A549 (cell line): ENCODE data around the gene KRTAP4-8.
"Not testable (repeated sequence)": the region's sequence is repeated elsewhere in the genome, so short reads cannot be mapped to it uniquely, and the experiment has no call there.

Experiments
- CEBPB ChIP-seq, 2 experiments: fragments of >200 bp in 1 of 2; sonication (Bioruptor Twin) in 1 of 2; formaldehyde crosslinking in 1 of 2; IDR thresholded peaks; 2 replicates each; pipeline ENCODE4 v1.6.1; 2012 to 2016
- CTCF ChIP-seq: fragments of >200 bp; sonication (Bioruptor Twin); formaldehyde crosslinking; IDR thresholded peaks from 3 replicates; pipeline ENCODE4 v1.5.1; 2016
- ELK1 ChIP-seq: fragments of 150-350 bp; IDR thresholded peaks from 2 replicates; pipeline ENCODE4 v1.6.1; 2014; ENCODE audit warnings: low read depth, mild to moderate bottlenecking, low read length
- EP300 ChIP-seq, 2 experiments: fragments of >200 bp; sonication (Bioruptor Twin); formaldehyde crosslinking; IDR thresholded peaks; 2 replicates in 1 of 2; 3 replicates in 1 of 2; pipeline ENCODE4 v1.6.1; 2016 to 2017
- FOSL2 ChIP-seq, 2 experiments: fragments of 450-650 bp in 1 of 2; fragments of >200 bp in 1 of 2; sonication (Bioruptor Twin) in 1 of 2; formaldehyde crosslinking; IDR thresholded peaks; 2 replicates each; pipeline versions ENCODE4 v1.5.0 to v1.6.1; 2016 to 2020; ENCODE audit warnings: mild to moderate bottlenecking in 1 of 2, moderate library complexity in 1 of 2
- JUNB ChIP-seq: fragments of >200 bp; sonication (Bioruptor Twin); formaldehyde crosslinking; IDR thresholded peaks from 2 replicates; pipeline ENCODE4 v1.6.1; 2016
- MAZ ChIP-seq: fragments of 150-350 bp; IDR thresholded peaks from 2 replicates; pipeline ENCODE4 v1.6.1; 2014; ENCODE audit warnings: antibody characterized with exemption, low read depth, low read length, borderline replicate concordance
- POLR2A ChIP-seq: IDR thresholded peaks from 2 replicates; pipeline ENCODE4 v1.6.1; 2012; ENCODE audit warnings: mild to moderate bottlenecking, low read length
- RAD21 ChIP-seq, 2 experiments: fragments of >200 bp in 1 of 2; sonication (Bioruptor Twin) in 1 of 2; formaldehyde crosslinking in 1 of 2; IDR thresholded peaks in 1 of 2; conservative IDR thresholded peaks in 1 of 2; 2 replicates in 1 of 2; 3 replicates in 1 of 2; pipeline ENCODE4 v1.6.1; 2012 to 2018; ENCODE audit warnings: inconsistent platforms in 1 of 2
- TF ChIP-seq, protein P1 (sequence below): fragments of 200-600 bp; sonication (generic); IDR thresholded peaks from 2 replicates; pipeline ENCODE4 v1.6.1; 2016; ENCODE audit warnings: antibody characterized with exemption, mild to moderate bottlenecking, moderate library complexity

- not testable (repeated sequence) for TF ChIP-seq FOSL2 (IDR thresholded peaks at IDR 0.05); FOSL2 (CRISPR knock-in tag; IDR thresholded peaks at IDR 0.05); CTCF; MAZ; RAD21 (conservative IDR thresholded peaks at IDR 0.05 in 1 of 2, IDR thresholded peaks at IDR 0.05 in 1 of 2); CEBPB (IDR thresholded peaks at IDR 0.05); ELK1; POLR2A; EP300 (IDR thresholded peaks at IDR 0.05); JUNB
- TF ChIP-seq, protein P1, sequence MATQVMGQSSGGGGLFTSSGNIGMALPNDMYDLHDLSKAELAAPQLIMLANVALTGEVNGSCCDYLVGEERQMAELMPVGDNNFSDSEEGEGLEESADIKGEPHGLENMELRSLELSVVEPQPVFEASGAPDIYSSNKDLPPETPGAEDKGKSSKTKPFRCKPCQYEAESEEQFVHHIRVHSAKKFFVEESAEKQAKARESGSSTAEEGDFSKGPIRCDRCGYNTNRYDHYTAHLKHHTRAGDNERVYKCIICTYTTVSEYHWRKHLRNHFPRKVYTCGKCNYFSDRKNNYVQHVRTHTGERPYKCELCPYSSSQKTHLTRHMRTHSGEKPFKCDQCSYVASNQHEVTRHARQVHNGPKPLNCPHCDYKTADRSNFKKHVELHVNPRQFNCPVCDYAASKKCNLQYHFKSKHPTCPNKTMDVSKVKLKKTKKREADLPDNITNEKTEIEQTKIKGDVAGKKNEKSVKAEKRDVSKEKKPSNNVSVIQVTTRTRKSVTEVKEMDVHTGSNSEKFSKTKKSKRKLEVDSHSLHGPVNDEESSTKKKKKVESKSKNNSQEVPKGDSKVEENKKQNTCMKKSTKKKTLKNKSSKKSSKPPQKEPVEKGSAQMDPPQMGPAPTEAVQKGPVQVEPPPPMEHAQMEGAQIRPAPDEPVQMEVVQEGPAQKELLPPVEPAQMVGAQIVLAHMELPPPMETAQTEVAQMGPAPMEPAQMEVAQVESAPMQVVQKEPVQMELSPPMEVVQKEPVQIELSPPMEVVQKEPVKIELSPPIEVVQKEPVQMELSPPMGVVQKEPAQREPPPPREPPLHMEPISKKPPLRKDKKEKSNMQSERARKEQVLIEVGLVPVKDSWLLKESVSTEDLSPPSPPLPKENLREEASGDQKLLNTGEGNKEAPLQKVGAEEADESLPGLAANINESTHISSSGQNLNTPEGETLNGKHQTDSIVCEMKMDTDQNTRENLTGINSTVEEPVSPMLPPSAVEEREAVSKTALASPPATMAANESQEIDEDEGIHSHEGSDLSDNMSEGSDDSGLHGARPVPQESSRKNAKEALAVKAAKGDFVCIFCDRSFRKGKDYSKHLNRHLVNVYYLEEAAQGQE: not testable (repeated sequence)
Measured at GRCh38 chr17:41139865-41140264, 41.9 kb upstream of the KRTAP4-8 start.
